Measurements from ENCODE around the gene DGKB.

The DGKB gene

GRCh38 chr7:14870394-14870793 is 32.2 kb downstream of the DGKB start:
- no peaks in the 10 kb centered on the region for H4K20me1 ChIP-seq (ENCODE audit: insufficient read depth, low read length)
- no peak for TF ChIP-seq EZH2 (optimal IDR thresholded peaks at IDR 0.05; ENCODE audit: low read depth, low read length)
- H3K36me3 ChIP-seq (replicated peaks; ENCODE audit: insufficient read depth, low read length): no peaks in the 10 kb centered on the region
- no peaks in the 10 kb centered on the region for H3K27me3 ChIP-seq (replicated peaks; ENCODE audit: insufficient read depth, low read length)
- no peak overlapping the region for H2AFZ ChIP-seq (ENCODE audit: low read length)
- H3K4me1 ChIP-seq (ENCODE audit: low read length): no peaks in the 10 kb centered on the region
- no peak overlapping the region for H3K9ac ChIP-seq (ENCODE audit: low read length)
- H3K9me3 ChIP-seq (replicated peaks; ENCODE audit: insufficient read depth, low read length): no peaks in the 10 kb centered on the region
- H3F3A ChIP-seq (ENCODE audit: insufficient read depth, low read length): no peaks in the 10 kb centered on the region
- H3K79me2 ChIP-seq (ENCODE audit: low read length): no peaks in the 10 kb centered on the region
- H3K4me3 ChIP-seq (ENCODE audit: low read length): no peak overlapping the region
- DNase-seq: no peak
- H3K27ac ChIP-seq (ENCODE audit: low read length): no peak overlapping the region
- H3K4me2 ChIP-seq (ENCODE audit: low read depth, low read length): no peak overlapping the region
- H3K9me2 ChIP-seq (replicated peaks; ENCODE audit: insufficient read depth, low read length): no peaks in the 10 kb centered on the region

GRCh38 chr7:14868937-14869336 is 33.6 kb downstream of the DGKB start:
- DNase-seq: no peak
- no peak overlapping the region for H3K9ac ChIP-seq (ENCODE audit: low read length)
- no peak for TF ChIP-seq EZH2 (optimal IDR thresholded peaks at IDR 0.05; ENCODE audit: low read depth, low read length)
- no peak for TF ChIP-seq EZH2phosphoT487 (IDR thresholded peaks at IDR 0.05; ENCODE audit: low read length)
- no peak for TF ChIP-seq CTCF (IDR thresholded peaks at IDR 0.05; ENCODE audit: low read length)

GRCh38 chr7:14861456-14861855 is 41.1 kb downstream of the DGKB start:
- Histone ChIP-seq H3K36me3 (replicated peaks; ENCODE audit: insufficient read depth, low read length) (no peaks in the 10 kb centered on the region), H3K4me2 (ENCODE audit: low read depth, low read length) (no peak overlapping the region), H4K20me1 (ENCODE audit: insufficient read depth, low read length) (no peaks in the 10 kb centered on the region), H3K4me1 (ENCODE audit: low read length) (no peaks in the 10 kb centered on the region), H3K9ac (ENCODE audit: low read length) (no peak overlapping the region), H3K27ac (ENCODE audit: low read length) (no peak overlapping the region), H2AFZ (ENCODE audit: low read length) (no peak overlapping the region), H3K4me3 (ENCODE audit: low read length) (no peak overlapping the region), H3K27me3 (replicated peaks; ENCODE audit: insufficient read depth, low read length) (no peaks in the 10 kb centered on the region), H3K9me2 (replicated peaks; ENCODE audit: insufficient read depth, low read length) (no peaks in the 10 kb centered on the region), H3K79me2 (ENCODE audit: low read length) (no peaks in the 10 kb centered on the region), H3K9me3 (replicated peaks; ENCODE audit: insufficient read depth, low read length) (no peaks in the 10 kb centered on the region), H3F3A (ENCODE audit: insufficient read depth, low read length) (no peaks in the 10 kb centered on the region)
- DNase-seq: no peak
- TF ChIP-seq EZH2phosphoT487 (IDR thresholded peaks at IDR 0.05; ENCODE audit: low read length) (no peak), EZH2 (optimal IDR thresholded peaks at IDR 0.05; ENCODE audit: low read depth, low read length) (no peak), CTCF (IDR thresholded peaks at IDR 0.05; ENCODE audit: low read length) (no peak)

More at GRCh38 chr7:14868937-14869336, 33.6 kb downstream of the DGKB start:
- Histone ChIP-seq H3K4me2 (ENCODE audit: low read depth, low read length) (no peak overlapping the region), H3K27me3 (replicated peaks; ENCODE audit: insufficient read depth, low read length) (no peaks in the 10 kb centered on the region), H3K36me3 (replicated peaks; ENCODE audit: insufficient read depth, low read length) (no peaks in the 10 kb centered on the region), H3K79me2 (ENCODE audit: low read length) (no peaks in the 10 kb centered on the region), H3K9me2 (replicated peaks; ENCODE audit: insufficient read depth, low read length) (no peaks in the 10 kb centered on the region), H3K27ac (ENCODE audit: low read length) (no peak overlapping the region), H4K20me1 (ENCODE audit: insufficient read depth, low read length) (no peaks in the 10 kb centered on the region), H3K9me3 (replicated peaks; ENCODE audit: insufficient read depth, low read length) (no peaks in the 10 kb centered on the region), H3K4me1 (ENCODE audit: low read length) (no peaks in the 10 kb centered on the region), H2AFZ (ENCODE audit: low read length) (no peak overlapping the region), H3K4me3 (ENCODE audit: low read length) (no peak overlapping the region), H3F3A (ENCODE audit: insufficient read depth, low read length) (no peaks in the 10 kb centered on the region)

- H3K4me3 ChIP-seq (ENCODE audit: low read length): no peak overlapping the region
- no peaks in the 10 kb centered on the region for H3K9me3 ChIP-seq (replicated peaks; ENCODE audit: insufficient read depth, low read length)
- no peaks in the 10 kb centered on the region for H3K9me2 ChIP-seq (replicated peaks; ENCODE audit: insufficient read depth, low read length)
- H3K4me1 ChIP-seq (ENCODE audit: low read length): no peaks in the 10 kb centered on the region
- no peaks in the 10 kb centered on the region for H3K27me3 ChIP-seq (replicated peaks; ENCODE audit: insufficient read depth, low read length)
- H3K27ac ChIP-seq (ENCODE audit: low read length): no peak overlapping the region
- no peaks in the 10 kb centered on the region for H3K79me2 ChIP-seq (ENCODE audit: low read length)
- TF ChIP-seq EZH2phosphoT487 (IDR thresholded peaks at IDR 0.05; ENCODE audit: low read length) (no peak), EZH2 (optimal IDR thresholded peaks at IDR 0.05; ENCODE audit: low read depth, low read length) (no peak), CTCF (IDR thresholded peaks at IDR 0.05; ENCODE audit: low read length) (no peak)
- no peak overlapping the region for H3K4me2 ChIP-seq (ENCODE audit: low read depth, low read length)
- no peaks in the 10 kb centered on the region for H3K36me3 ChIP-seq (replicated peaks; ENCODE audit: insufficient read depth, low read length)
- no peak overlapping the region for H2AFZ ChIP-seq (ENCODE audit: low read length)
- H3F3A ChIP-seq (ENCODE audit: insufficient read depth, low read length): no peaks in the 10 kb centered on the region
- no peaks in the 10 kb centered on the region for H4K20me1 ChIP-seq (ENCODE audit: insufficient read depth, low read length)
- DNase-seq: no peak
- no peak overlapping the region for H3K9ac ChIP-seq (ENCODE audit: low read length)
Observed at GRCh38 chr7:14859267-14859666, 43.3 kb downstream of the DGKB start.

All from MM.1S (cell line).